ENCODE results near the gene IGSF6. TPM values are rescaled to one million over a fixed set of nuclear protein-coding genes. Genes with fewer than 3 reads are reported as not detected.
"Not testable (repeated sequence)": the region's sequence is repeated elsewhere in the genome, so short reads cannot be mapped to it uniquely, and the experiment has no call there.

IGSF6 gene
- polyA plus RNA-seq, 1 donor: 7.4 TPM

DNA sequence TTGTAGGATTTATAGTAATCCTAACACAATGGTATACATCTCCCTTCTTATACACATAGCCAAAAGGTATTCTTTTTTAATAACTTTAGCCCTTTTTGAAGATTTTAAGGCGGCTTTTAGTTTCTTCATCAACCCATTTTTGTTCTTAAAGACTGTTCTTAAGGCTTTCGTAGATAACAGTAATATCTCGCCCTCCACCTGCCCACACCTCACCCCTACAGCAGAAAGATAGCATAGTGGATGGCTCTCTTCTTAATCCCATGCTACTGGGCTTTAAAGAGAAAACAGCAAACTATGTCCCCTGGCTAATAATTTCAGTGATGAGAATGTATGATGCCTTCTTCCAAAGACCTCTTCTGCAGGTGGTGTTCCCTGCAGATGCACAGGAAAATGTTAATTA lies 8.6 kb downstream of the IGSF6 start:
- Histone ChIP-seq H3K4me3 (ENCODE audit: low read length) (no peak overlapping the region), H3K36me3 (ENCODE audit: control insufficient read depth, insufficient read depth, low read length) (peaks cover 12% of the 10 kb centered on the region), H3K9me3 (ENCODE audit: control insufficient read depth, low read depth, low read length) (no peaks in the 10 kb centered on the region), H3K4me1 (ENCODE audit: control insufficient read depth, insufficient read depth, low read length) (no peaks in the 10 kb centered on the region), H3K27ac (ENCODE audit: low read length) (no peak overlapping the region), H3K27me3 (ENCODE audit: control insufficient read depth, insufficient read depth, low read length) (no peaks in the 10 kb centered on the region)
- no peak for DNase-seq
- 100% methylated on average over 1 of the region's 3 CpGs for WGBS (ENCODE audit: insufficient coverage, low lambda C conversion rate)

- Histone ChIP-seq H3K36me3 (ENCODE audit: control insufficient read depth, insufficient read depth, low read length) (peaks cover 12% of the 10 kb centered on the region), H3K9me3 (ENCODE audit: control insufficient read depth, low read depth, low read length) (no peaks in the 10 kb centered on the region), H3K27ac (ENCODE audit: low read length) (no peak overlapping the region), H3K4me3 (ENCODE audit: low read length) (no peak overlapping the region), H3K27me3 (ENCODE audit: control insufficient read depth, insufficient read depth, low read length) (no peaks in the 10 kb centered on the region), H3K4me1 (ENCODE audit: control insufficient read depth, insufficient read depth, low read length) (no peaks in the 10 kb centered on the region)
- DNase-seq: no peak
- WGBS (ENCODE audit: insufficient coverage, low lambda C conversion rate): 69% methylated on average over 7 of the region's 7 CpGs
Observed at GRCh38 chr16:21642861-21643260, 9.5 kb downstream of the IGSF6 start.

DNA sequence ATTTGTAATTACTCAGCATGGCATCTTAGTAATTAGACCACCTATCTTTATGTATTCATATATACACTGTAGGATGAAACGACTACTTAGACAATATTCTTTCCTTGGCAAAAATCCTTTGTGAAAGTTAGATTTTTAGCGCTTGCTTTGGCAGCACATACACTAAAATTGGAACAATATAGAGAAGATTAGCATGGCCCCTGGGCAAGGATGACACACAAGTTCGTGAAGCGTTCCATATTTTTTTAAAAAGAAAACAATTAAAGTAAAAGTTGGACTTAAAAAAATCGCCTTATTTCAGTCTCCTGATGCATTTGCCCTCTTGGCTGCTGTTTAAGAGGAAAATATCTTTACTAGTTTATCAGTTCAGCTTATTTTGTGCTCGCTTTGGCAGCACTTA lies 10.5 kb downstream of the IGSF6 start:
- no peak overlapping the region for H3K4me3 ChIP-seq (ENCODE audit: low read length)
- no peaks in the 10 kb centered on the region for H3K27me3 ChIP-seq (ENCODE audit: control insufficient read depth, insufficient read depth, low read length)
- H3K36me3 ChIP-seq (ENCODE audit: control insufficient read depth, insufficient read depth, low read length): peaks cover 8% of the 10 kb centered on the region
- no peak for DNase-seq
- 86% methylated on average over 1 of the region's 6 CpGs for WGBS (ENCODE audit: insufficient coverage, low lambda C conversion rate)
- no peak overlapping the region for H3K27ac ChIP-seq (ENCODE audit: low read length)
- H3K9me3 ChIP-seq (ENCODE audit: control insufficient read depth, low read depth, low read length): no peaks in the 10 kb centered on the region
- H3K4me1 ChIP-seq (ENCODE audit: control insufficient read depth, insufficient read depth, low read length): no peaks in the 10 kb centered on the region

GRCh38 chr16:21639493-21639892 lies 12.9 kb downstream of the IGSF6 start:
- DNase-seq: no peak
- H3K27ac ChIP-seq (ENCODE audit: low read length): no peak overlapping the region
- H3K36me3 ChIP-seq (ENCODE audit: control insufficient read depth, insufficient read depth, low read length): peaks cover 14% of the 10 kb centered on the region
- no peaks in the 10 kb centered on the region for H3K9me3 ChIP-seq (ENCODE audit: control insufficient read depth, low read depth, low read length)
- no peaks in the 10 kb centered on the region for H3K4me1 ChIP-seq (ENCODE audit: control insufficient read depth, insufficient read depth, low read length)
- 100% methylated on average over 1 of the region's 2 CpGs for WGBS (ENCODE audit: insufficient coverage, low lambda C conversion rate)
- H3K4me3 ChIP-seq (ENCODE audit: low read length): no peak overlapping the region
- H3K27me3 ChIP-seq (ENCODE audit: control insufficient read depth, insufficient read depth, low read length): no peaks in the 10 kb centered on the region

DNA sequence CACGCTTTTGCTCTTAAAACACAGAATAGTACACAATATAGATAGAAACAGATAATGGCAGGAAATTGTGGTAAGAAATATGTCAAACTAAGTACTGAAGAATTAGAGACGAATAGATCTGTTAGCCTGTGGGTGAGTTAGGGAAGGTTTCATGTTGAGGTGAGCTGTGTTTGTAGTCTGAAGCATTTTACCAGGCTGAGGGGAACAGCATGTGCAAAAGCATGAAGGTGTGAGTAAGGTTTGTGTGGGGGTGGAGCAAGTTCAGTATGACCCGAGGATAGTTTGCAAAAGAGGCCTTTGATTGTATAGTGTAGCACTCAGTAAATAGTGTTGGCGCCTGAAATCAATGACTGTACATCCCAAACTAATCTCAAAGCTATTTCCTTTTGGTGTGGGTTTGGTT lies 13.8 kb downstream of the IGSF6 start:
- Histone ChIP-seq H3K27ac (ENCODE audit: low read length) (no peak overlapping the region), H3K27me3 (ENCODE audit: control insufficient read depth, insufficient read depth, low read length) (no peaks in the 10 kb centered on the region), H3K9me3 (ENCODE audit: control insufficient read depth, low read depth, low read length) (no peaks in the 10 kb centered on the region), H3K4me3 (ENCODE audit: low read length) (no peak overlapping the region), H3K36me3 (ENCODE audit: control insufficient read depth, insufficient read depth, low read length) (peaks cover 18% of the 10 kb centered on the region), H3K4me1 (ENCODE audit: control insufficient read depth, insufficient read depth, low read length) (no peaks in the 10 kb centered on the region)
- WGBS (ENCODE audit: insufficient coverage, low lambda C conversion rate): 83% methylated on average over 2 of the region's 4 CpGs
- DNase-seq: no peak

DNA sequence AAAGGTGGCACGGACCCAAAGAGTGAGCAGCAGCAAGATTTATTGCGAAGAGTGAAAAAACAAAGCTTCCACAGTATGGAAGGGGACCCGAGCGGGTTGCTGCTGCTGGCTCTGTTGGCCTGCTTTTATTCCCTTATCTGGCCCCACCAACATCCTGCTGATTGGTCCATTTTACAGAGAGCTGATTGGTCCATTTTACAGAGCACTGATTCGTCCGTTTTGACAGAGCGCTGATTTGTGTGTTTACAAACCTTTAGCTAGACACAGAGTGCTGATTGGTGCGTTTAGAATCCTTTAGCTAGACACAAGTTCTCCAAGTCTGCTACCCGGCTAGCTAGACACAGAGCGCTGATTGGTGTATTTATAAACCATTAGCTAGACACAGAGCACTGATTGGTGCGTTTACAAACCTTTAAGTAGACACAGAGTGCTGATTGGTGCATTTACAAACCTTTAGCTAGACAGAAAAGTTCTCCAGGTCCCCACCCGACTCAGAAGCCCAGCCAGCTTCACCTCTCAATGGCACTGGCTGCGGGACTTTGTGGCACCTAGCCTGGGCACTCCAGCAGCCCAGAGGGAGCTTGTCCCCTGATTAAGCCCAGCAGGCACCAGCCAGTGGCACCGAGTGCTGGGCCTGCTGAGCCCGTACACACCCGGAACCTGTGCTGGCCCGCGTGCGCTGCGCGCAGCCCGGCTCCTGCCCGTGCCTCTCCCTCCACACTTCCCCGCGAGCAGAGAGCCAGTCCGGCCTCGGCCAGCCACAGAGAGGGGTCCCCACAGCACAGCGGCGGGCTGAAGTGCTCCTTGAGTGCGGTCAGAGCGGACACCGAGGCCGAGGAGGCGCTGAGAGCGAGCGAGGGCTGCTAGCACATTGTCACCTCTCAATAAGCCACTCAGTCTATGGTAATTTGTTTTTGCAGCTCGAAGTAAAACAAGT lies 15.1 kb downstream of the IGSF6 start:
- DNase-seq: no peak
- no CpG with 5 or more reads among the region's 37 CpGs for WGBS (ENCODE audit: insufficient coverage, low lambda C conversion rate)
- Histone ChIP-seq H3K36me3 (ENCODE audit: control insufficient read depth, insufficient read depth, low read length) (peaks cover 20% of the 10 kb centered on the region), H3K27me3 (ENCODE audit: control insufficient read depth, insufficient read depth, low read length) (no peaks in the 10 kb centered on the region), H3K9me3 (ENCODE audit: control insufficient read depth, low read depth, low read length) (no peaks in the 10 kb centered on the region), H3K27ac (ENCODE audit: low read length) (no peak overlapping the region), H3K4me1 (ENCODE audit: control insufficient read depth, insufficient read depth, low read length) (no peaks in the 10 kb centered on the region), H3K4me3 (ENCODE audit: low read length) (no peak overlapping the region)

DNA sequence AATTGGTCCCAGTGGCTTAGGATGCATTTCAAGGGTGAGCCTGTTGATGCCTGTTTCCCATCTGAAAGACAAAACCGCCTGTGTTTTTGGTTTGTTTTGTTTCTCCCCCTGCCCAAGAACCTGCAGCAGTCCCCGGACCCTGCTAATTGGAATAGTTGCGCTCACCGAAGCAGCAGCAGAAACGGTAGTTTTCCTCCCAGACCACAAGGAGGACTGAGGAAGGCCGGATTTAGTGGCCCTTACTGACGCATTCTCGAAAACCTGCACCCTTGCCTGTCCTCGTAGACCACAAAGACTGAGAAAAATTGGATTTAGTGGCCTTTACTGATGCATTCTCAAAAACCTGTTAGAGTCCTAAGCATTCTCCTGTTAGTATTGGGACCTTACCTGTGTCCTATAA lies 16.7 kb downstream of the IGSF6 start:
- peaks cover 18% of the 10 kb centered on the region for H3K36me3 ChIP-seq (ENCODE audit: control insufficient read depth, insufficient read depth, low read length)
- DNase-seq; H3K27me3 ChIP-seq (ENCODE audit: control insufficient read depth, insufficient read depth, low read length); H3K4me3 ChIP-seq (ENCODE audit: low read length); H3K4me1 ChIP-seq (ENCODE audit: control insufficient read depth, insufficient read depth, low read length); H3K27ac ChIP-seq (ENCODE audit: low read length); H3K9me3 ChIP-seq (ENCODE audit: control insufficient read depth, low read depth, low read length): not testable (repeated sequence)
- 100% methylated on average over 3 of the region's 9 CpGs for WGBS (ENCODE audit: insufficient coverage, low lambda C conversion rate)

DNA sequence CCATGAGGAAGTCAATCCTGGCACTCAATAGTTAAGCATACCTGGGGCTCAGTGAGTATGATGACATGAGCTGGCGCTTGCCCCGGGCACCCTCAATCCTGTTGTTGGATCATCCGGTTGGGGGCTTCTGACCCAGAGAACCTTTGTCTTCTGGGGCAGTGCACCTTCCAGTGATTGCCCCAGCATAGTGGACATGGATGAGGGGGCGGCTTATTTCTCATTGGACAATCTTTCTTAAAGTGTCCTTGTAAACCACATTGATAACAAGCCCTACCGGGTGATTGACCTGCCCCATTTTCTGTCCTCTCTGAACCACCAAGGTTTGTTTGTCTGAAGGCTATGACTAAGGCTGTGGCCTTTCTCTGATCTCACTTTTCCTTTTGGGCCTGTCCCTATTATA lies 18.2 kb downstream of the IGSF6 start:
- Histone ChIP-seq H3K27ac (ENCODE audit: low read length) (no peak overlapping the region), H3K4me3 (ENCODE audit: low read length) (no peak overlapping the region), H3K4me1 (ENCODE audit: control insufficient read depth, insufficient read depth, low read length) (peaks cover 6% of the 10 kb centered on the region), H3K9me3 (ENCODE audit: control insufficient read depth, low read depth, low read length) (peaks cover 4% of the 10 kb centered on the region), H3K36me3 (ENCODE audit: control insufficient read depth, insufficient read depth, low read length) (peaks cover 29% of the 10 kb centered on the region), H3K27me3 (ENCODE audit: control insufficient read depth, insufficient read depth, low read length) (no peaks in the 10 kb centered on the region)
- WGBS (ENCODE audit: insufficient coverage, low lambda C conversion rate): 43% methylated on average over 1 of the region's 5 CpGs
- no peak for DNase-seq

- not testable (repeated sequence) for H3K9me3 ChIP-seq (ENCODE audit: control insufficient read depth, low read depth, low read length); H3K4me1 ChIP-seq (ENCODE audit: control insufficient read depth, insufficient read depth, low read length); H3K27me3 ChIP-seq (ENCODE audit: control insufficient read depth, insufficient read depth, low read length); H3K4me3 ChIP-seq (ENCODE audit: low read length)
- peak in 1 of 2 donors; percentile 53 for DNase-seq
- no CpG with 5 or more reads among the region's 5 CpGs for WGBS (ENCODE audit: insufficient coverage, low lambda C conversion rate)
- H3K36me3 ChIP-seq (ENCODE audit: control insufficient read depth, insufficient read depth, low read length): peaks cover 40% of the 10 kb centered on the region
- peak overlapping the region; percentile 58 for H3K27ac ChIP-seq (ENCODE audit: low read length)
Observed at GRCh38 chr16:21631951-21632575, 20.3 kb downstream of the IGSF6 start.

GRCh38 chr16:21631376-21631775 lies 21.0 kb downstream of the IGSF6 start:
- H3K27me3 ChIP-seq (ENCODE audit: control insufficient read depth, insufficient read depth, low read length); DNase-seq; H3K9me3 ChIP-seq (ENCODE audit: control insufficient read depth, low read depth, low read length); H3K4me3 ChIP-seq (ENCODE audit: low read length): not testable (repeated sequence)
- H3K4me1 ChIP-seq (ENCODE audit: control insufficient read depth, insufficient read depth, low read length): peaks cover 16% of the 10 kb centered on the region
- peaks cover 36% of the 10 kb centered on the region for H3K36me3 ChIP-seq (ENCODE audit: control insufficient read depth, insufficient read depth, low read length)
- no CpG with 5 or more reads among the region's 8 CpGs for WGBS (ENCODE audit: insufficient coverage, low lambda C conversion rate)
- peak overlapping the region; percentile 58 for H3K27ac ChIP-seq (ENCODE audit: low read length)
